ENCODE data around the gene XRCC3.

- no peak for TF ChIP-seq ARNT (IDR thresholded peaks at IDR 0.05)
- no peak for TF ChIP-seq HDGF (IDR thresholded peaks at IDR 0.05; ENCODE audit: borderline replicate concordance)
- TF ChIP-seq SUZ12 (IDR thresholded peaks at IDR 0.05), result no peak
- TF ChIP-seq SP1 (IDR thresholded peaks at IDR 0.05), result no peak
- TF ChIP-seq TARDBP (IDR thresholded peaks at IDR 0.05), result no peak
- TF ChIP-seq ZNF384 (IDR thresholded peaks at IDR 0.05), result no peak
These were observed 34.2 kb upstream of the XRCC3 start for GRCh38 chr14:103749452-103749851.
